Stimulated activated CD4-positive, alpha-beta T cell treated with anti-CD3 and anti-CD28 coated beads, Interleukin-1b, Interleukin-23, amount 100 ng/mL, for 24 hours (primary cell): Measurements from ENCODE around the gene ALOX15B.
A peak's percentile ranks its signal among the peaks of the same experiment; 100 is the strongest.

Experiments
- DNase-seq, 4 experiments: peaks; one replicate each; pipeline ENCODE4 v3.0.0-alpha.2; 2020; ENCODE audit warnings: low read depth in 4 of 4, low spot score in 1 of 4

The ALOX15B gene

GRCh38 chr17:8039611-8040168 is 831 bp downstream of the ALOX15B start:
- DNase-seq: no peak

- DNase-seq: no peak
These were observed 2.5 kb downstream of the ALOX15B start for GRCh38 chr17:8041249-8041928.

- no peak for DNase-seq
These were observed 3.1 kb downstream of the ALOX15B start for GRCh38 chr17:8041979-8042378.

- DNase-seq: no peak
These were observed 6.3 kb downstream of the ALOX15B start for GRCh38 chr17:8044819-8045810.

- no peak for DNase-seq
These were observed 7.6 kb downstream of the ALOX15B start for GRCh38 chr17:8046306-8046928.

- no peak for DNase-seq
These were observed 8.3 kb downstream of the ALOX15B start for GRCh38 chr17:8046929-8047768.

- DNase-seq: no peak
These were observed 8.9 kb downstream of the ALOX15B start for GRCh38 chr17:8047769-8048110.

- no peak for DNase-seq
These were observed 9.4 kb downstream of the ALOX15B start for GRCh38 chr17:8048236-8048635.

- DNase-seq: no peak
These were observed 9.9 kb downstream of the ALOX15B start for GRCh38 chr17:8048736-8049135.

GRCh38 chr17:8051831-8052230 is 13.0 kb downstream of the ALOX15B start:
- no peak for DNase-seq

- DNase-seq: no peak
These were observed 13.7 kb downstream of the ALOX15B start for GRCh38 chr17:8052256-8053252.

GRCh38 chr17:8053600-8053999 is 14.7 kb downstream of the ALOX15B start:
- no peak for DNase-seq

- DNase-seq: no peak
These were observed 17.0 kb downstream of the ALOX15B start for GRCh38 chr17:8055851-8056231.

GRCh38 chr17:8056232-8056975 is 17.5 kb downstream of the ALOX15B start:
- no peak for DNase-seq

GRCh38 chr17:8056976-8057625 is 18.2 kb downstream of the ALOX15B start:
- no peak for DNase-seq

GRCh38 chr17:8057691-8058114 is 18.8 kb downstream of the ALOX15B start:
- no peak for DNase-seq

GRCh38 chr17:8059131-8059530 is 20.3 kb downstream of the ALOX15B start:
- no peak for DNase-seq

GRCh38 chr17:8060274-8060673 is 21.4 kb downstream of the ALOX15B start:
- DNase-seq: peak in 3 of 4 experiments; percentile 36 to 44 (median 41)
